Stimulated activated CD8-positive, alpha-beta memory T cell treated with anti-CD3 and anti-CD28 coated beads, Interleukin-2, amount 100 ng/mL, for 1 hour (primary cell): ENCODE results near the gene CD164L2.

ENCODE experiments used
- DNase-seq, 2 donors: peaks; one replicate each; pipeline ENCODE4 v3.0.0-alpha.2; 2020; ENCODE audit warnings: low read depth in 2 of 2

Gene CD164L2

GRCh38 chr1:27405074-27405473, 21.9 kb upstream of the CD164L2 start:
- DNase-seq: no peak

- no peak for DNase-seq
These were observed 20.8 kb upstream of the CD164L2 start for GRCh38 chr1:27403931-27404330.

- no peak for DNase-seq
These were observed 20.1 kb upstream of the CD164L2 start for GRCh38 chr1:27403065-27403726.

- no peak for DNase-seq
These were observed 19.2 kb upstream of the CD164L2 start for GRCh38 chr1:27402349-27402754.

GRCh38 chr1:27400963-27401341, 17.8 kb upstream of the CD164L2 start:
- DNase-seq: no peak

GRCh38 chr1:27400082-27400962, 17.2 kb upstream of the CD164L2 start:
- no peak for DNase-seq

GRCh38 chr1:27399251-27400025, 16.3 kb upstream of the CD164L2 start:
- no peak for DNase-seq

GRCh38 chr1:27398405-27399149, 15.4 kb upstream of the CD164L2 start:
- no peak for DNase-seq

GRCh38 chr1:27397749-27398148, 14.6 kb upstream of the CD164L2 start:
- no peak for DNase-seq

GRCh38 chr1:27397110-27397509, 14.0 kb upstream of the CD164L2 start:
- DNase-seq: no peak

GRCh38 chr1:27395441-27396195, 12.5 kb upstream of the CD164L2 start:
- peak; percentile 54 to 63 for DNase-seq

- no peak for DNase-seq
These were observed 11.8 kb upstream of the CD164L2 start for GRCh38 chr1:27394925-27395324.

GRCh38 chr1:27394282-27394658, 11.1 kb upstream of the CD164L2 start:
- no peak for DNase-seq

- DNase-seq: no peak
These were observed 10.6 kb upstream of the CD164L2 start for GRCh38 chr1:27393641-27394281.

- no peak for DNase-seq
These were observed 9.9 kb upstream of the CD164L2 start for GRCh38 chr1:27392778-27393635.

GRCh38 chr1:27392096-27392777, 9.1 kb upstream of the CD164L2 start, which contains the start of gene GPR3:
TSS of gene GPR3 (plus strand) at chr1:27392622. CDS start at chr1:27393799, 1,177 bp downstream.
- DNase-seq: peak; percentile 87

GRCh38 chr1:27391511-27392095, 8.5 kb upstream of the CD164L2 start:
- DNase-seq: no peak

- DNase-seq: peak; percentile 58 to 59
These were observed 5.3 kb upstream of the CD164L2 start for GRCh38 chr1:27388337-27389005.
